Measurements from ENCODE around the gene WNT5A.

DNA sequence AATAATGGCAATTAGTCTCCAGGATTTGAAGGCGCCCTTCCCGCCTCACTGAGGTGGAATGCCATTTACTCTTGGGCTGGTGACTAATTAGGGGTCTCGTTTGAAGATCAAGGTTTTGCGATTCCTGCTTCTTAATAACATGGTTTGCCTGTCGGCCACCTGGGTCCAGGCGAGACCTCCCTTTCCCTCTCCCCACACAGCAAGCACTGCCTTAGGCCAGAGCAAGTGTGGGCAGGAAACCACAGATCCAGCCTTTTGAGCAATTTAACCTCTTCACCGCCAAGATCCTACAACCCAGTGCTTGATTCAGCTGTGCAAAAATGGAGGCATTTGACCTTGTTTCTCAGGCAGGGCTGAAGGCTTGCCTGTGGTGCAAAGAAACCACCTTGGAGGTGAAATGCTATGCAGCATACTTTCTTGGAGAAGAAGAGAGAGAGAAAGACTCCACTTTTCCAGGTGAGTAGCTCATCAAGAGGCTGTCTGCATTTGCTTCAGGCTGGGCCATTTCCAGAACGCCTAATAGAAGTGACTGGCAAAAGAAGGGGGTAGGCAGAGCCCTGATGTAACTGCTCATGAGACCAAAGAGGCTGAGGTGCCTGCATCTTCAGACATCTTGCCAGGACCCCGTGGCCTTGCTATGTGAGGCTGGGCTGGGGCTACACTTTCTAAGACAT lies 34.1 kb upstream of the WNT5A start:
- TF ChIP-seq, protein P1, sequence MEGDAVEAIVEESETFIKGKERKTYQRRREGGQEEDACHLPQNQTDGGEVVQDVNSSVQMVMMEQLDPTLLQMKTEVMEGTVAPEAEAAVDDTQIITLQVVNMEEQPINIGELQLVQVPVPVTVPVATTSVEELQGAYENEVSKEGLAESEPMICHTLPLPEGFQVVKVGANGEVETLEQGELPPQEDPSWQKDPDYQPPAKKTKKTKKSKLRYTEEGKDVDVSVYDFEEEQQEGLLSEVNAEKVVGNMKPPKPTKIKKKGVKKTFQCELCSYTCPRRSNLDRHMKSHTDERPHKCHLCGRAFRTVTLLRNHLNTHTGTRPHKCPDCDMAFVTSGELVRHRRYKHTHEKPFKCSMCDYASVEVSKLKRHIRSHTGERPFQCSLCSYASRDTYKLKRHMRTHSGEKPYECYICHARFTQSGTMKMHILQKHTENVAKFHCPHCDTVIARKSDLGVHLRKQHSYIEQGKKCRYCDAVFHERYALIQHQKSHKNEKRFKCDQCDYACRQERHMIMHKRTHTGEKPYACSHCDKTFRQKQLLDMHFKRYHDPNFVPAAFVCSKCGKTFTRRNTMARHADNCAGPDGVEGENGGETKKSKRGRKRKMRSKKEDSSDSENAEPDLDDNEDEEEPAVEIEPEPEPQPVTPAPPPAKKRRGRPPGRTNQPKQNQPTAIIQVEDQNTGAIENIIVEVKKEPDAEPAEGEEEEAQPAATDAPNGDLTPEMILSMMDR (optimal IDR thresholded peaks at IDR 0.05 in 1 of 3, IDR thresholded peaks at IDR 0.05 in 1 of 3, conservative IDR thresholded peaks at IDR 0.05 in 1 of 3; ENCODE audit: extremely low read depth in 1 of 3, insufficient read depth in 2 of 3, low read length in 3 of 3): no peak
- no peak for TF ChIP-seq EZH2 (IDR thresholded peaks at IDR 0.05; ENCODE audit: low read length)
